K562 (cell line): ENCODE data around the gene NRM. TPM values are rescaled to one million over a fixed set of nuclear protein-coding genes. Genes with fewer than 3 reads are reported as not detected.
A peak's percentile ranks its signal among the peaks of the same experiment; 100 is the strongest.

Experiments
- ARID2 ChIP-seq: fragments of 450-650 bp; IDR thresholded peaks from 2 replicates; pipeline ENCODE4 v1.6.1; 2017; ENCODE audit warnings: antibody characterized with exemption, mild to moderate bottlenecking
- ESRRB ChIP-seq: fragments of 250-450 bp; sonication (Bioruptor Pico); IDR thresholded peaks from 2 replicates; pipeline ENCODE4 v1.5.0; 2020; ENCODE audit warnings: mild to moderate bottlenecking, moderate library complexity, borderline replicate concordance
- FOXJ2 ChIP-seq: fragments of 200-800 bp; sonication (Bioruptor generic); IDR thresholded peaks from 2 replicates; pipeline ENCODE4 v1.6.1; 2016; ENCODE audit warnings: missing genetic modification characterization, missing compliant biosample characterization
- HNRNPK ChIP-seq: fragments of 200-400 bp; formaldehyde crosslinking; IDR thresholded peaks from one replicate; pipeline ENCODE4 v1.6.1; 2018; ENCODE audit warnings: mild to moderate bottlenecking, low read depth, low read length; ENCODE audit not compliant: poor library complexity, severe bottlenecking
- MAFK ChIP-seq: IDR thresholded peaks from 2 replicates; pipeline ENCODE4 v1.6.1; 2011; ENCODE audit warnings: low read length, improper control_type of control experiment
- MLLT1 ChIP-seq, 2 experiments: fragments of 450-650 bp; IDR thresholded peaks; 2 replicates each; pipeline ENCODE4 v1.6.1; 2016
- NFE2L1 ChIP-seq: fragments of 450-650 bp; IDR thresholded peaks from 2 replicates; pipeline ENCODE4 v1.6.1; 2016; ENCODE audit warnings: missing genetic modification characterization, low read depth, mild to moderate bottlenecking, missing compliant biosample characterization, moderate library complexity, borderline replicate concordance
- NFIX ChIP-seq: fragments of 250-450 bp; sonication (Bioruptor Pico); IDR thresholded peaks from 2 replicates; pipeline ENCODE4 v1.4.0; 2020; ENCODE audit warnings: low read depth, mild to moderate bottlenecking, moderate library complexity
- SETDB1 ChIP-seq: IDR thresholded peaks from one replicate; pipeline ENCODE4 v1.6.1; 2012; ENCODE audit warnings: low read length, control low read depth, inconsistent platforms
- TARDBP ChIP-seq: fragments of 450-650 bp; IDR thresholded peaks from 2 replicates; pipeline ENCODE4 v1.6.1; 2016
- ZNF165 ChIP-seq: fragments of 250-450 bp; sonication (Bioruptor Pico); IDR thresholded peaks from 2 replicates; pipeline ENCODE4 v1.4.0; 2020; ENCODE audit warnings: borderline replicate concordance
- ZNF707 ChIP-seq: fragments of 250-450 bp; sonication (Bioruptor Pico); conservative IDR thresholded peaks from 2 replicates; pipeline ENCODE4 v1.8.0; 2022; ENCODE audit warnings: inconsistent platforms, mild to moderate bottlenecking, moderate library complexity
- ZZZ3 ChIP-seq: fragments of 450-650 bp; IDR thresholded peaks from 2 replicates; pipeline ENCODE4 v1.6.1; 2016; ENCODE audit warnings: antibody characterized with exemption, mild to moderate bottlenecking, moderate library complexity
- polyA plus RNA-seq, 8 experiments: library from polyadenylated mRNA; depleted of rRNA in 4 of 8; stranded (reverse) in 5 of 8; unstranded in 3 of 8; fragments of >200 nt; fragmentation: Nextera tagmentation in 2 of 8; fragmentation: Illumina TruSeq in 1 of 8; extraction: Ambion mirVana in 2 of 8; extraction: Trizol in 1 of 8; gene quantifications; 2 replicates each; pipeline versions ENCODE4 v1.2.1 to v1.2.3, GENCODE V29; 2011 to 2014; ENCODE audit warnings: inconsistent platforms in 1 of 8, missing spikeins in 1 of 8
- total RNA-seq, 7 experiments: library from RNA; depleted of rRNA in 6 of 7; stranded (reverse); fragments of >200 nt in 6 of 7; fragmentation: Illumina TruSeq in 2 of 7; extraction: Trizol in 2 of 7; gene quantifications; 2 replicates each; pipeline versions ENCODE4 v1.2.1 to v1.2.3, GENCODE V29; 2011 to 2021; ENCODE audit warnings: low replicate concordance in 1 of 7
- TF ChIP-seq, protein P1 (sequence below), 2 experiments: fragments of 450-650 bp in 1 of 2; sonication (generic) in 1 of 2; formaldehyde crosslinking in 1 of 2; IDR thresholded peaks; 2 replicates each; pipeline versions ENCODE4 v1.7.1 to v1.9.0; 2016 to 2022; ENCODE audit warnings: inconsistent platforms in 1 of 2, mild to moderate bottlenecking in 1 of 2, missing genetic modification reagents in 1 of 2
- TF ChIP-seq, protein P2 (sequence below): sonication (generic); formaldehyde crosslinking; IDR thresholded peaks from 2 replicates; pipeline ENCODE4 v1.9.0; 2022; ENCODE audit warnings: mild to moderate bottlenecking, missing genetic modification reagents

Gene NRM
- total and polyA plus RNA-seq, 9 of the 15 experiments (the other 6 are each of a cell fraction or from before 2014, with no cell fraction given) = 9.7 to 58.2 (median 18.1) TPM

- peak; percentile 88 to 91 for TF ChIP-seq MLLT1 (IDR thresholded peaks at IDR 0.05)
- no peak for TF ChIP-seq SETDB1
- TF ChIP-seq, protein P1, sequence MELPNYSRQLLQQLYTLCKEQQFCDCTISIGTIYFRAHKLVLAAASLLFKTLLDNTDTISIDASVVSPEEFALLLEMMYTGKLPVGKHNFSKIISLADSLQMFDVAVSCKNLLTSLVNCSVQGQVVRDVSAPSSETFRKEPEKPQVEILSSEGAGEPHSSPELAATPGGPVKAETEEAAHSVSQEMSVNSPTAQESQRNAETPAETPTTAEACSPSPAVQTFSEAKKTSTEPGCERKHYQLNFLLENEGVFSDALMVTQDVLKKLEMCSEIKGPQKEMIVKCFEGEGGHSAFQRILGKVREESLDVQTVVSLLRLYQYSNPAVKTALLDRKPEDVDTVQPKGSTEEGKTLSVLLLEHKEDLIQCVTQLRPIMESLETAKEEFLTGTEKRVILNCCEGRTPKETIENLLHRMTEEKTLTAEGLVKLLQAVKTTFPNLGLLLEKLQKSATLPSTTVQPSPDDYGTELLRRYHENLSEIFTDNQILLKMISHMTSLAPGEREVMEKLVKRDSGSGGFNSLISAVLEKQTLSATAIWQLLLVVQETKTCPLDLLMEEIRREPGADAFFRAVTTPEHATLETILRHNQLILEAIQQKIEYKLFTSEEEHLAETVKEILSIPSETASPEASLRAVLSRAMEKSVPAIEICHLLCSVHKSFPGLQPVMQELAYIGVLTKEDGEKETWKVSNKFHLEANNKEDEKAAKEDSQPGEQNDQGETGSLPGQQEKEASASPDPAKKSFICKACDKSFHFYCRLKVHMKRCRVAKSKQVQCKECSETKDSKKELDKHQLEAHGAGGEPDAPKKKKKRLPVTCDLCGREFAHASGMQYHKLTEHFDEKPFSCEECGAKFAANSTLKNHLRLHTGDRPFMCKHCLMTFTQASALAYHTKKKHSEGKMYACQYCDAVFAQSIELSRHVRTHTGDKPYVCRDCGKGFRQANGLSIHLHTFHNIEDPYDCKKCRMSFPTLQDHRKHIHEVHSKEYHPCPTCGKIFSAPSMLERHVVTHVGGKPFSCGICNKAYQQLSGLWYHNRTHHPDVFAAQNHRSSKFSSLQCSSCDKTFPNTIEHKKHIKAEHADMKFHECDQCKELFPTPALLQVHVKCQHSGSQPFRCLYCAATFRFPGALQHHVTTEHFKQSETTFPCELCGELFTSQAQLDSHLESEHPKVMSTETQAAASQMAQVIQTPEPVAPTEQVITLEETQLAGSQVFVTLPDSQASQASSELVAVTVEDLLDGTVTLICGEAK (IDR thresholded peaks at IDR 0.05) = no peak
- TF ChIP-seq, protein P1 (CRISPR knock-in tag; IDR thresholded peaks at IDR 0.05) = 0 out of 2 replicates have a peak, but pooled peaks have one; percentile 37
- TF ChIP-seq TARDBP = peak; percentile 84; the same call in 1 of the 2 replicates
- no peak for TF ChIP-seq NFE2L1 (tag)
- TF ChIP-seq, protein P2, sequence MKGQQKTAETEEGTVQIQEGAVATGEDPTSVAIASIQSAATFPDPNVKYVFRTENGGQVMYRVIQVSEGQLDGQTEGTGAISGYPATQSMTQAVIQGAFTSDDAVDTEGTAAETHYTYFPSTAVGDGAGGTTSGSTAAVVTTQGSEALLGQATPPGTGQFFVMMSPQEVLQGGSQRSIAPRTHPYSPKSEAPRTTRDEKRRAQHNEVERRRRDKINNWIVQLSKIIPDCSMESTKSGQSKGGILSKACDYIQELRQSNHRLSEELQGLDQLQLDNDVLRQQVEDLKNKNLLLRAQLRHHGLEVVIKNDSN (CRISPR knock-in tag) = peak; percentile 99
- peak; percentile 28; the same call in 1 of the 2 replicates for TF ChIP-seq ESRRB (CRISPR knock-in tag)
- no peak for TF ChIP-seq MAFK
- no peak for TF ChIP-seq ARID2
- TF ChIP-seq HNRNPK = peak; percentile 58
- TF ChIP-seq NFIX (CRISPR knock-in tag) = no peak
- TF ChIP-seq ZNF707 = no peak
- 0 out of 2 replicates have a peak, but pooled peaks have one; percentile 39 for TF ChIP-seq FOXJ2 (tag)
- TF ChIP-seq ZNF165 (CRISPR knock-in tag) = no peak
- no peak for TF ChIP-seq ZZZ3
Observed at GRCh38 chr6:30721198-30722024, 30.6 kb upstream of the NRM start (continued).
